Psoas muscle (tissue), 8 donors: Measurements from ENCODE around the gene GPATCH8. TPM values are rescaled to one million over a fixed set of nuclear protein-coding genes. Genes with fewer than 3 reads are reported as not detected.
"Not testable (repeated sequence)": the region's sequence is repeated elsewhere in the genome, so short reads cannot be mapped to it uniquely, and the experiment has no call there.

ENCODE experiments used
- ATAC-seq, 4 donors: fragments of 200-7000 bp; cut with Tn5 transposase; one replicate each; pipeline ENCODE4 v1.9.1; 2020; ENCODE audit warnings: moderate library complexity in 3 of 4, mild to moderate bottlenecking in 2 of 4
- DNase-seq, 2 donors: peaks; one replicate each; pipeline ENCODE4 v3.0.0-alpha.2; 2020
- H3K27ac ChIP-seq: fragments of 200-600 bp; one replicate; pipeline ENCODE4 v1.8.0; 2022
- H3K27me3 ChIP-seq, 3 donors: fragments of 200-600 bp in 1 of 3; one replicate each; pipeline versions ENCODE4 v1.6.1 to v1.8.0; 2013 to 2022; ENCODE audit warnings: low read length in 2 of 3, mild to moderate bottlenecking in 2 of 3, moderate library complexity in 1 of 3; ENCODE audit not compliant: insufficient read depth in 3 of 3
- H3K36me3 ChIP-seq, 2 donors: fragments of 200-600 bp in 1 of 2; one replicate each; pipeline versions ENCODE4 v1.6.1 to v1.8.0; 2013 to 2022; ENCODE audit warnings: low read depth in 1 of 2, mild to moderate bottlenecking in 1 of 2, moderate library complexity in 1 of 2; ENCODE audit not compliant: insufficient read depth in 1 of 2
- H3K4me1 ChIP-seq: fragments of 200-600 bp; one replicate; pipeline ENCODE4 v1.8.0; 2022
- H3K4me3 ChIP-seq: fragments of 200-600 bp; one replicate; pipeline ENCODE4 v1.8.0; 2022; ENCODE audit warnings: mild to moderate bottlenecking
- H3K9me3 ChIP-seq: fragments of 200-600 bp; one replicate; pipeline ENCODE4 v1.8.0; 2022
- CTCF ChIP-seq: fragments of 200-600 bp; IDR thresholded peaks from one replicate; pipeline ENCODE4 v1.8.0; 2022; ENCODE audit warnings: antibody characterized with exemption
- WGBS, 3 donors: extraction: QIAGEN DNeasy Blood & Tissue Kit; methylation state at CpG; one replicate each; pipeline versions ENCODE4 v1.1.6 to v1.1.7; 2013; 5-methylcytosine and 5-hydroxymethylcytosine counted together
- intact Hi-C, 2 donors: fragments of 100-400 bp; cut with DNase I; formaldehyde crosslinking; loops; one replicate each; pipeline versions ENCODE4 v1.11.0 to v1.14.2; 2022
- polyA plus RNA-seq, 3 donors: library from polyadenylated mRNA; stranded (reverse); fragments of 200-250 nt; gene quantifications; one replicate each; pipeline ENCODE4 v1.2.3, GENCODE V29; 2013
- total RNA-seq, 4 donors: library from RNA; stranded (reverse); fragmentation: NEBNext Ultra II Directional in 2 of 4; extraction: Animal tissue kit (Norgen Biotek cat#: 25700) in 2 of 4; gene quantifications; one replicate each; pipeline versions ENCODE4 v1.2.1 to v1.2.4, GENCODE V29; 2021 to 2023
- donor health status: healthy with polysubstance abuse.
- donor health status: DM: no; HTN: no; CAD: no; lungs with moderate emphysema.
- donor health status: Bipolar disorder and iron deficiency.
- donor health status: healthy.
- donor health status: DM: yes; HTN: yes; CAD: no.
- donor health status: DM: no; HTN: no; CAD: no.
- donor health status: DM: no; HTN: no; CAD: no.
- donor health status: DM: yes; HTN: yes; CAD: no.

Gene GPATCH8
- total and polyA plus RNA-seq, 7 donors, result 5.7 to 28.1 (median 19.0) TPM

GRCh38 chr17:44398692-44399691 lies 104.2 kb downstream of the GPATCH8 start:
- no peak overlapping the region for H3K4me3 ChIP-seq
- intact Hi-C loops, result no loop called here
- no peaks in the 10 kb centered on the region for H3K9me3 ChIP-seq
- 96% methylated on average over 41 of the region's 41 CpGs for WGBS, 3 donors
- no peaks in the 10 kb centered on the region for H3K4me1 ChIP-seq
- ATAC-seq (peak in 2 of 4 donors; percentile 30 to 49), DNase-seq (no peak)
- H3K27me3 ChIP-seq, result no peaks in the 10 kb centered on the region
- peaks cover 4 to 88% of the 10 kb centered on the region in 2 donors for H3K36me3 ChIP-seq
- no peak overlapping the region for H3K27ac ChIP-seq
- TF ChIP-seq CTCF, result no peak

- H3K4me1 ChIP-seq, result no peaks in the 10 kb centered on the region
- no peaks in the 10 kb centered on the region for H3K27me3 ChIP-seq
- TF ChIP-seq CTCF, result no peak
- intact Hi-C loops, result no loop called here
- H3K27ac ChIP-seq, result no peak overlapping the region
- no peak for ATAC-seq
- WGBS, 3 donors, result 90 to 94% (median 92%) methylated on average over 8 of the region's 8 CpGs
- H3K9me3 ChIP-seq, result no peaks in the 10 kb centered on the region
- DNase-seq, result no peak
- peaks cover 4 to 76% of the 10 kb centered on the region in 2 donors for H3K36me3 ChIP-seq
- no peak overlapping the region for H3K4me3 ChIP-seq
Measured at GRCh38 chr17:44397479-44398440, 105.4 kb downstream of the GPATCH8 start.

- ATAC-seq, result no peak
- 91 to 93% (median 92%) methylated on average over 5 of the region's 5 CpGs for WGBS, 3 donors
- Histone ChIP-seq H3K27me3 (no peaks in the 10 kb centered on the region), H3K9me3 (no peaks in the 10 kb centered on the region), H3K27ac (no peak overlapping the region), H3K4me3 (no peak overlapping the region), H3K4me1 (no peaks in the 10 kb centered on the region), H3K36me3 (peaks cover 4 to 68% of the 10 kb centered on the region in 2 donors)
- no peak for DNase-seq
- intact Hi-C loops, result no loop called here
- TF ChIP-seq CTCF, result no peak
Measured at GRCh38 chr17:44396946-44397345, 106.3 kb downstream of the GPATCH8 start.

- peaks cover 0 to 47% of the 10 kb centered on the region in 2 donors for H3K36me3 ChIP-seq
- no peak for ATAC-seq
- H3K4me1 ChIP-seq, result no peaks in the 10 kb centered on the region
- H3K4me3 ChIP-seq, result no peak overlapping the region
- 85 to 88% (median 87%) methylated on average over 2 of the region's 2 CpGs for WGBS, 3 donors
- DNase-seq, result no peak
- H3K27ac ChIP-seq, result no peak overlapping the region
- intact Hi-C loops, result no loop called here
- TF ChIP-seq CTCF, result no peak
- H3K9me3 ChIP-seq, result no peaks in the 10 kb centered on the region
- H3K27me3 ChIP-seq, result no peaks in the 10 kb centered on the region
Measured at GRCh38 chr17:44394833-44395232, 108.4 kb downstream of the GPATCH8 start.

- intact Hi-C loops, H3K9me3 ChIP-seq, H3K4me3 ChIP-seq, DNase-seq, H3K27me3 ChIP-seq, ATAC-seq, H3K4me1 ChIP-seq, H3K27ac ChIP-seq: not testable (repeated sequence)
- WGBS, 3 donors, result 68 to 81% (median 72%) methylated on average over 9 of the region's 9 CpGs
- H3K36me3 ChIP-seq, result peaks cover 0 to 39% of the 10 kb centered on the region in 2 donors
Measured at GRCh38 chr17:44394112-44394511, 109.1 kb downstream of the GPATCH8 start.
